DND-41 (cell line): ENCODE measurements around the gene UBP1.

Experiments
- CTCF ChIP-seq: IDR thresholded peaks from 2 replicates; pipeline ENCODE4 v1.5.1; 2012; ENCODE audit warnings: borderline replicate concordance, low read length, moderate library complexity, mild to moderate bottlenecking; ENCODE audit not compliant: poor library complexity, severe bottlenecking; ENCODE audit errors: extremely low read depth
- EZH2 ChIP-seq: IDR thresholded peaks from 3 replicates; pipeline ENCODE4 v1.6.1; 2012; ENCODE audit warnings: borderline replicate concordance, low read depth, mild to moderate bottlenecking, moderate library complexity, low read length, inconsistent platforms; ENCODE audit not compliant: severe bottlenecking

- TF ChIP-seq CTCF (no peak), EZH2 (no peak)
Observed at GRCh38 chr3:33386631-33387030, 53.6 kb downstream of the UBP1 start.
